HG03432 (cell line): ENCODE results near the gene KLRD1.
"Not testable (repeated sequence)": the region's sequence is repeated elsewhere in the genome, so short reads cannot be mapped to it uniquely, and the experiment has no call there.

ENCODE experiments used
- ATAC-seq: cut with Tn5 transposase; IDR thresholded peaks from one replicate; pipeline ENCODE4 v1.9.1; 2021; ENCODE audit warnings: mild to moderate bottlenecking, moderate library complexity; ENCODE audit not compliant: unreplicated experiment

KLRD1 gene

GRCh38 chr12:10307630-10308029, at the start of gene KLRD1:
KLRD1 (plus strand) TSS chr12:10307870; CDS start chr12:10308078, 208 bp downstream.
- ATAC-seq: no peak

GRCh38 chr12:10260927-10261326, 46.7 kb upstream of the KLRD1 start:
- no peak for ATAC-seq

- ATAC-seq: no peak
Measured at GRCh38 chr12:10268037-10268436, 39.6 kb upstream of the KLRD1 start.

GRCh38 chr12:10272467-10272866, 35.2 kb upstream of the KLRD1 start:
- no peak for ATAC-seq

GRCh38 chr12:10276774-10277173, 30.9 kb upstream of the KLRD1 start:
- no peak for ATAC-seq

GRCh38 chr12:10278104-10278503, 29.6 kb upstream of the KLRD1 start:
- ATAC-seq: no peak

GRCh38 chr12:10279937-10280336, 27.7 kb upstream of the KLRD1 start:
- no peak for ATAC-seq

- ATAC-seq: no peak
Measured at GRCh38 chr12:10283027-10283426, 24.6 kb upstream of the KLRD1 start.

- ATAC-seq: no peak
Measured at GRCh38 chr12:10285919-10286318, 21.8 kb upstream of the KLRD1 start.

- ATAC-seq: no peak
Measured at GRCh38 chr12:10289005-10289754, 18.5 kb upstream of the KLRD1 start.

GRCh38 chr12:10291030-10291429, 16.6 kb upstream of the KLRD1 start:
- no peak for ATAC-seq

GRCh38 chr12:10293151-10293550, 14.5 kb upstream of the KLRD1 start:
- no peak for ATAC-seq

- ATAC-seq: no peak
Measured at GRCh38 chr12:10293570-10294227, 14.0 kb upstream of the KLRD1 start.

- ATAC-seq: no peak
Measured at GRCh38 chr12:10301103-10301502, 6.6 kb upstream of the KLRD1 start.

GRCh38 chr12:10304161-10304574, 3.5 kb upstream of the KLRD1 start:
- no peak for ATAC-seq

- ATAC-seq: no peak
Measured at GRCh38 chr12:10305411-10305810, 2.3 kb upstream of the KLRD1 start.

GRCh38 chr12:10310926-10311720, 3.5 kb downstream of the KLRD1 start:
- no peak for ATAC-seq

GRCh38 chr12:10319388-10319787, 11.7 kb downstream of the KLRD1 start:
- ATAC-seq: no peak

GRCh38 chr12:10320643-10321042, 13.0 kb downstream of the KLRD1 start:
- ATAC-seq: no peak

- not testable (repeated sequence) for ATAC-seq
Measured at GRCh38 chr12:10328691-10329090, 21.0 kb downstream of the KLRD1 start.

- ATAC-seq: no peak
Measured at GRCh38 chr12:10331642-10332239, 24.1 kb downstream of the KLRD1 start.
